Measurements from ENCODE around the gene STX8. TPM values are rescaled to one million over a fixed set of nuclear protein-coding genes. Genes with fewer than 3 reads are reported as not detected.
"Not testable (repeated sequence)": the region's sequence is repeated elsewhere in the genome, so short reads cannot be mapped to it uniquely, and the experiment has no call there.

Gene STX8
- total RNA-seq, 2 experiments from 2014 or later: 84.8 to 91.7 TPM

- peaks cover 2% of the 10 kb centered on the region for H3K27me3 Mint-ChIP-seq
- no peaks in the 10 kb centered on the region for H3K9me3 Mint-ChIP-seq
- CTCF ChIA-PET: interaction anchor here (0.6 to 1.5 kb wide), 4 partner anchors 10 to 364 kb away, joined by 3 to 6 read pairs (median 4); no protein-coding TSS in a partner anchor
- H3K36me3 Mint-ChIP-seq (ENCODE audit: low read depth): peaks cover 2% of the 10 kb centered on the region
- H3K4me3 Mint-ChIP-seq: peak within 1 kb of the TSS; percentile 100
- H3K27ac Mint-ChIP-seq: peak within 1 kb of the TSS; percentile 91
- POLR2A ChIA-PET: interaction anchor here (0.7 kb wide), 1 partner anchor 197 kb away, joined by 3 read pairs; no protein-coding TSS in a partner anchor
- H3K4me1 Mint-ChIP-seq: peaks cover 22% of the 10 kb centered on the region
- peak; percentile 76 for DNase-seq
Observed at GRCh38 chr17:9576521-9577372, 1.1 kb upstream of the STX8 start, which contains the start of gene CFAP52. Gene CFAP52 (plus strand): TSS chr17:9576642. CDS start chr17:9576696, 54 bp downstream.

DNA sequence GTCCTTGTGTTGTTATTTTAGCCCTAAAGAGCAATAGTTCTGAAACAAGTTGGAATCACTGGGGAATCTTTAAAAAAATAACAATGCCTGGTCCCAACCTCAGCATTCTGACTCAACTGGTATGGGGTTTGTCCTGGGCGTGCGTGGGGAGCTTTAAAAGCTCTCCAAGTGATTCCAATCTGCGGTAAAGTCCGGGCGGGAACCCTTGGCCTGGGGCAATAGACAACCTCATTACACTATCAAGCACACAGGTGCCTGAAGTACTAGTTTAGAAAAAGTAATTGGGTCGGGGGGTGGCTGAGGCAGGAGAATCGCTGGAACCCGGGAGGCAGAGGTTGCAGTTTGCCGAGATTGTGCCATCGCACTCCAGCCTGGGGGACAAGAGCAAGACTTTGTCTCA, 4.4 kb downstream of the STX8 start:
- Mint-ChIP-seq H3K4me1 (peaks cover 14% of the 10 kb centered on the region), H3K36me3 (ENCODE audit: low read depth) (peaks cover 19% of the 10 kb centered on the region), H3K27me3 (no peaks in the 10 kb centered on the region), H3K4me3 (no peak overlapping the region), H3K27ac (no peak overlapping the region), H3K9me3 (no peaks in the 10 kb centered on the region)
- POLR2A ChIA-PET: no interaction called here
- no peak for DNase-seq
- CTCF ChIA-PET: interaction anchor here (1.8 kb wide), 1 partner anchor 14 kb away, joined by 5 read pairs; no protein-coding TSS in a partner anchor

- Mint-ChIP-seq H3K27ac (no peak overlapping the region), H3K4me1 (peaks cover 19% of the 10 kb centered on the region), H3K4me3 (no peak overlapping the region), H3K9me3 (no peaks in the 10 kb centered on the region), H3K36me3 (ENCODE audit: low read depth) (peaks cover 33% of the 10 kb centered on the region), H3K27me3 (no peaks in the 10 kb centered on the region)
- DNase-seq: no peak
- ChIA-PET CTCF (interaction anchor here (0.6 kb wide), 1 partner anchor 65 kb away, joined by 3 read pairs; no protein-coding TSS in a partner anchor), POLR2A (no interaction called here)
Observed at GRCh38 chr17:9568957-9569588, 6.5 kb downstream of the STX8 start.

DNA sequence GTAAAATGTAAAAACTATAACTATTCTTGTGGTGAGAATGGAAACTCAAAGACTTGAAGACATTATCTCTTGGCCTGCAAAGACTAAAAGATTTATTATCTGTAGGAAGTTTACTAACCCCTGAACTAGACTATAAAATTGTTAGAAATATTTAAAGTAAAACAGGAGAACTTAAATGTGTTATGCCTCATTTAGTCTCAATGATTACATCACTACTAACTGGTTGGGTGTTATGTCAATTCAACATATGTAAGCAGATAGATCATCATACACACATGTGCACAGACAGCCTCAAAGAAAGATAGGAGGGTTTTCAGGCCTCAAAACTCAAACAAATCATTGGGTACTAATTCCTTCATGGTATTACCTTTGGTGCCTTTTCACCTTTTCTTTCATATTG, 7.6 kb downstream of the STX8 start:
- peaks cover 15% of the 10 kb centered on the region for H3K4me1 Mint-ChIP-seq
- H3K36me3 Mint-ChIP-seq (ENCODE audit: low read depth): peaks cover 36% of the 10 kb centered on the region
- ChIA-PET POLR2A (no interaction called here), CTCF (no interaction called here)
- H3K9me3 Mint-ChIP-seq: no peaks in the 10 kb centered on the region
- no peak for DNase-seq
- no peaks in the 10 kb centered on the region for H3K27me3 Mint-ChIP-seq
- no peak overlapping the region for H3K27ac Mint-ChIP-seq
- no peak overlapping the region for H3K4me3 Mint-ChIP-seq

GRCh38 chr17:9566739-9567138, 8.9 kb downstream of the STX8 start:
- H3K4me3 Mint-ChIP-seq, H3K27me3 Mint-ChIP-seq, POLR2A ChIA-PET, H3K9me3 Mint-ChIP-seq, H3K27ac Mint-ChIP-seq, DNase-seq: not testable (repeated sequence)
- peaks cover 15% of the 10 kb centered on the region for H3K4me1 Mint-ChIP-seq
- peaks cover 43% of the 10 kb centered on the region for H3K36me3 Mint-ChIP-seq (ENCODE audit: low read depth)
- CTCF ChIA-PET: interaction anchor here (1.4 kb wide), 1 partner anchor 10 kb away, joined by 6 read pairs; the partner anchor contains the start of gene CFAP52

DNA sequence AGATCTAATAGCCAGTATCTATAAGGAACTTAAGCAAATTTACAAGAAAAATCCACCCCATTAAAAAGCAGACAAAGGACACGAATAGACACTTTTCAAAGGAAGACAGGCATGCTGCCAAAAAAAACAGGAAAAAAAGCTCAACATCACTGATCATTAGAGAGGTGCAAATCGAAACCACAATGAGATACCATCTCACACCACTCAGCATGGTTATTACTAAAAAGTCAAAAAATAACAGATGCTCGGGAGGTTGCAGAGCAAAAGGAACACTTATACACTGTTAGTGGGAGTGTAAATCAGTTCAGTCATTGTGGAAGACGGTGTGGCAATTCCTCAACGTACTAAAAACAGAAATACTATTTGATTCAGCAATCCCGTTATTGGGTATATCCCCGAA, 9.6 kb downstream of the STX8 start:
- no peaks in the 10 kb centered on the region for H3K9me3 Mint-ChIP-seq
- H3K36me3 Mint-ChIP-seq (ENCODE audit: low read depth): peaks cover 43% of the 10 kb centered on the region
- H3K4me1 Mint-ChIP-seq: peaks cover 15% of the 10 kb centered on the region
- ChIA-PET CTCF (interaction anchor here (1.4 kb wide), 1 partner anchor 11 kb away, joined by 6 read pairs; the partner anchor contains the start of gene CFAP52), POLR2A (no interaction called here)
- peak overlapping the region; percentile 12 for H3K4me3 Mint-ChIP-seq
- peak overlapping the region; percentile 32 for H3K27ac Mint-ChIP-seq
- no peaks in the 10 kb centered on the region for H3K27me3 Mint-ChIP-seq
- no peak for DNase-seq

DNA sequence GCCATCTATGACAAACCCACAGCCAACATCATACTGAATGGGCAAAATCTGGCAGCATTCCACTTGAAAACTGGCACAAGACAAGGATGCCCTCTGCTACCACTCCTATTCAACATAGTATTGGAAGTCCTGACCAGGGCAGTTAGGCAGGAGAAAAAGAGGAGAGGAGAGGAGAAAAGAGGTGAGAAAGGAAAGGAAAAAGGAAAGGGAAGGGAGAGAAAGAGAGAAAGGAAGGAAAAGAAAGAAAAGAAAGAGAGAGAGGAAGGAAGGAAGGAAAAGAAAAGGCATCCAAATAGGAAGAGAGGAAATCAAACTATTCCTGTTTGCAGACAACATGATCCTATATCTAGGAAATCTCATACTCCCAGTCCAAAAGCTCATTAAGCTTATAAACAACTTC, 11.5 kb downstream of the STX8 start:
- peaks cover 15% of the 10 kb centered on the region for H3K4me1 Mint-ChIP-seq

DNA sequence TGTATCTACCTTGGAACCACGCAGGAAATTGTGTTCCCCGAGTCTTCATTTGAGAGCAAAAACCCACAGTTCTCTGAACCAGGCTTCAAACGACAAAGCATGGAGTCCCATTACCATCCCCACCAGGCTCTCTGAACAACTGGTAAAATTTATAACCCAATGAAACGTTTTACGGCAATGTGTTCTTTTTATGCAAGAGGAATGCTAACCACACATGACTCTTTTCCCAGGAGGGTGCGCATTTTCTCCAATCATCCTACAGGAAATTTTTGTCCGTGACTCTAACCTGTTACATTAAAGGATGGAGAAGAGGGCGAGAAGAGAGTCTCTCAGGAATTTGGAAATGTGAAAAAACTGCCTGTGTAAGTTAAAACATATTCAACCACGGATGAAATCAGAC, 17.8 kb downstream of the STX8 start:
- H3K4me3 Mint-ChIP-seq: no peak overlapping the region
- ChIA-PET CTCF (interaction anchor here (1.9 kb wide), 1 partner anchor 13 kb away, joined by 5 read pairs; no protein-coding TSS in a partner anchor), POLR2A (no interaction called here)
- H3K36me3 Mint-ChIP-seq (ENCODE audit: low read depth): peaks cover 8% of the 10 kb centered on the region
- H3K27me3 Mint-ChIP-seq: no peaks in the 10 kb centered on the region
- no peak for DNase-seq
- no peak overlapping the region for H3K27ac Mint-ChIP-seq
- no peaks in the 10 kb centered on the region for H3K4me1 Mint-ChIP-seq
- H3K9me3 Mint-ChIP-seq: no peaks in the 10 kb centered on the region

More for the DNA sequence above, 11.5 kb downstream of the STX8 start:
- POLR2A ChIA-PET: no interaction called here
- Mint-ChIP-seq H3K27ac (peak overlapping the region; percentile 26), H3K9me3 (no peaks in the 10 kb centered on the region), H3K4me3 (no peak overlapping the region), H3K27me3 (no peaks in the 10 kb centered on the region), H3K36me3 (ENCODE audit: low read depth) (peaks cover 39% of the 10 kb centered on the region)
- no peak for DNase-seq
- CTCF ChIA-PET: interaction anchor here (1.2 kb wide), 1 partner anchor 9 kb away, joined by 3 read pairs; no protein-coding TSS in a partner anchor

- DNase-seq: no peak
- no peak overlapping the region for H3K27ac Mint-ChIP-seq
- H3K27me3 Mint-ChIP-seq: no peaks in the 10 kb centered on the region
- CTCF ChIA-PET: interaction anchor here (0.6 to 1.9 kb wide), 2 partner anchors 14 to 121 kb away, joined by 3 to 5 read pairs; no protein-coding TSS in a partner anchor
- no peaks in the 10 kb centered on the region for H3K4me1 Mint-ChIP-seq
- peaks cover 2% of the 10 kb centered on the region for H3K36me3 Mint-ChIP-seq (ENCODE audit: low read depth)
- POLR2A ChIA-PET: no interaction called here
- no peak overlapping the region for H3K4me3 Mint-ChIP-seq
- no peaks in the 10 kb centered on the region for H3K9me3 Mint-ChIP-seq
Observed at GRCh38 chr17:9557161-9557755, 18.4 kb downstream of the STX8 start.

- DNase-seq: peak; percentile 68
- H3K27ac Mint-ChIP-seq; H3K4me1 Mint-ChIP-seq; H3K9me3 Mint-ChIP-seq; H3K36me3 Mint-ChIP-seq (ENCODE audit: low read depth); H3K27me3 Mint-ChIP-seq; H3K4me3 Mint-ChIP-seq; POLR2A ChIA-PET: not testable (repeated sequence)
- CTCF ChIA-PET: interaction anchor here (0.6 to 1.2 kb wide), 3 partner anchors 10 to 1171 kb away, joined by 3 read pairs; no protein-coding TSS in a partner anchor
Observed at GRCh38 chr17:9554715-9555114, 20.9 kb downstream of the STX8 start.

GRCh38 chr17:9553596-9553995, 22.0 kb downstream of the STX8 start:
- Mint-ChIP-seq H3K4me1 (no peaks in the 10 kb centered on the region), H3K36me3 (ENCODE audit: low read depth) (peaks cover 1% of the 10 kb centered on the region), H3K27me3 (no peaks in the 10 kb centered on the region), H3K9me3 (no peaks in the 10 kb centered on the region), H3K4me3 (no peak overlapping the region), H3K27ac (no peak overlapping the region)
- ChIA-PET CTCF (interaction anchor here (0.8 to 1.0 kb wide), 2 partner anchors 13 to 23 kb away, joined by 3 read pairs; partner anchors contain the start of gene CFAP52), POLR2A (no interaction called here)
- DNase-seq: no peak

- Mint-ChIP-seq H3K4me1 (no peaks in the 10 kb centered on the region), H3K27me3 (no peaks in the 10 kb centered on the region), H3K27ac (no peak overlapping the region), H3K36me3 (ENCODE audit: low read depth) (peaks cover under 1% of the 10 kb centered on the region), H3K4me3 (no peak overlapping the region), H3K9me3 (no peaks in the 10 kb centered on the region)
- ChIA-PET POLR2A (no interaction called here), CTCF (interaction anchor here (1.0 kb wide), 1 partner anchor 13 kb away, joined by 3 read pairs; no protein-coding TSS in a partner anchor)
- DNase-seq: no peak
Observed at GRCh38 chr17:9553181-9553580, 22.4 kb downstream of the STX8 start.
